ENCODE results near the gene CXCL16. TPM values are rescaled to one million over a fixed set of nuclear protein-coding genes. Genes with fewer than 3 reads are reported as not detected.

Gene CXCL16
- total and polyA plus RNA-seq, 10 of the 15 experiments (the other 5 are each of a cell fraction or from before 2014, with no cell fraction given), result 0.15 to 2.2 (median 0.65) TPM

DNA sequence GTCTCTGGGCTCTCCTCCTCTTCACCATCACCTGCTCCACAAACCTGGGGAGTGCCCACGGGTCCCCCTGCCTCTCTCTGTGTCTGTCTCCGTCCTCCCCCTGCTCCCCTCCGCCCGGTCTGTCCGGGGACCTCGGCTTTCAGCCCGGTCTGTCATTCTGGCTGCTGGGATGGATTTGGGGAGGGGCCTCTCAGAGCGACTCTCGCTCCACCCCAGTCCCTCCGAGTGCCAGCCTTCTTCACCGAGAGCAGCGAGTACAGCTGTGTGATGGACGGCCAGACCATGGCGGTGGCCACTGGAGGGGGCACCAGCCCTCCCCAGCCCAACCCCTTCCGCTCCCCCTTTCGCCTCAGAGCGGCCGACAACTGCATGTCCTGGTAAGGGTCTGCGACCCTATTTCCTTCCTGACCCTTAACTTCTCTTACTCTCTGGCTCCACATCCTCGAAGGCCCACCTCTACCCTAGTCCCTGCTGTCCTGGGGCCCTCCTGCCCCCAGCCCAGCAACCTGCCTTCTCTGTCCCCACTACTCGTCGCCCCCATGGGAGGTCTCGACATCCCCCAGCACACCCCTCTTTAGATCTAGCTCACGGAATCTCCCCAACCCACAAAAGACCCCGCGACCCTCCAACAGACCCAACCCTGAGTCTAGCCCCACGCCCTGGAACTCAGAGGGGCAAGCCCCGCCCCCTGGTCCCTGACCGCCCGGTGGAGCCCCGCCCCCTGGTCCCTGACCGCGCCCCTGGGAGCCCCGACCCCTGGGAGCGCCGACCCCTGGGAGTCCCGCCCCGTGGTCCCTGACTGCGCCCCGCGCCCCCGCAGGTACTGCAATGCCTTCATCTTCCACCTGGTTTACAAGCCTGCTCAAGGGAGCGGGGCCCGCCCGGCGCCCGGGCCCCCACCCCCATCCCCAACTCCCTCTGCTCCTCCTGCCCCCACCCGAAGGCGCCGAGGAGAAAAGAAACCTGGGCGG lies 5.6 kb upstream of the CXCL16 start:
- ChIA-PET POLR2A (no interaction called here), SMC1A (ENCODE audit: uncharacterized antibody, unreplicated experiment) (no interaction called here), RAD21 (ENCODE audit: unreplicated experiment) (no interaction called here), CTCF (no interaction called here)
- Histone ChIP-seq H3K9ac (ENCODE audit: control insufficient read depth, insufficient read depth, low read length) (no peak overlapping the region), H3K27me3 (replicated peaks in 1 of 2; ENCODE audit: control insufficient read depth in 2 of 2, insufficient read depth in 2 of 2, low read length in 1 of 2) (peaks cover 2 to 5% of the 10 kb centered on the region in 2 experiments; a peak in 3 of 4 replicates), H4K20me1 (ENCODE audit: control insufficient read depth, insufficient read depth) (no peaks in the 10 kb centered on the region), H2AFZ (ENCODE audit: control insufficient read depth, low read depth, low read length) (no peak overlapping the region), H3K27ac (ENCODE audit: control insufficient read depth, insufficient read depth) (no peak overlapping the region), H3K79me2 (ENCODE audit: control insufficient read depth, insufficient read depth, low read length) (no peaks in the 10 kb centered on the region), H3K4me1 (ENCODE audit: control insufficient read depth, insufficient read depth, low read length) (peaks cover 4% of the 10 kb centered on the region; the same call in 1 of the 2 replicates), H3K36me3 (ENCODE audit: control insufficient read depth in 2 of 2, insufficient read depth in 2 of 2, low read length in 1 of 2) (no peaks in the 10 kb centered on the region), H3K4me3 (no peak overlapping the region), H3K9me3 (replicated peaks; ENCODE audit: control insufficient read depth, insufficient read depth, low read length) (no peaks in the 10 kb centered on the region), H3K4me2 (ENCODE audit: control insufficient read depth, insufficient read depth) (no peak overlapping the region)
- intact Hi-C loops (cut with micrococcal nuclease; ENCODE audit: unreplicated experiment) (no loop called here), in situ Hi-C loops (cut with MboI) (no loop called here)
- no TSS peak for BruUV-seq (replicated peaks)
- no peak for FAIRE-seq
- 41% methylated on average over 41 of the region's 51 CpGs for WGBS (ENCODE audit: insufficient coverage, insufficient replicate concordance, low lambda C conversion rate, missing lambda C conversion rate)
- no peak for ATAC-seq
- DNase-seq (ENCODE audit: low read depth, low spot score), result no peak
- no peak for TF ChIP-seq CHD2 (IDR thresholded peaks at IDR 0.05; ENCODE audit: borderline replicate concordance, low read depth, low read length)
- no peak for TF ChIP-seq ZZZ3 (IDR thresholded peaks at IDR 0.05; ENCODE audit: control insufficient read depth, insufficient read length, low read depth)
- TF ChIP-seq RAD21 (IDR thresholded peaks at IDR 0.05; ENCODE audit: insufficient read depth, low read depth, low read length), result no peak
- no peak for TF ChIP-seq DPF2 (IDR thresholded peaks at IDR 0.05)
- no peak for TF ChIP-seq BMI1 (IDR thresholded peaks at IDR 0.05; ENCODE audit: borderline replicate concordance)
- no peak for TF ChIP-seq MTA2 (IDR thresholded peaks at IDR 0.05; ENCODE audit: low read depth)
- no peak for TF ChIP-seq LARP7 (IDR thresholded peaks at IDR 0.05)
- no peak for TF ChIP-seq CREM (IDR thresholded peaks at IDR 0.05; ENCODE audit: low read depth)
- TF ChIP-seq CBFB (IDR thresholded peaks at IDR 0.05; ENCODE audit: low read depth), result no peak
- no peak for TF ChIP-seq SUPT20H (IDR thresholded peaks at IDR 0.05; ENCODE audit: borderline replicate concordance, control insufficient read depth, low read depth, low read length)
- no peak for TF ChIP-seq TCF12 (IDR thresholded peaks at IDR 0.05; ENCODE audit: low read depth, low read length)
- no peak for TF ChIP-seq JUND (IDR thresholded peaks at IDR 0.05; ENCODE audit: low read depth, low read length)
- TF ChIP-seq NFYA (IDR thresholded peaks at IDR 0.05; ENCODE audit: borderline replicate concordance, low read depth, low read length), result no peak
- TF ChIP-seq, protein P1, sequence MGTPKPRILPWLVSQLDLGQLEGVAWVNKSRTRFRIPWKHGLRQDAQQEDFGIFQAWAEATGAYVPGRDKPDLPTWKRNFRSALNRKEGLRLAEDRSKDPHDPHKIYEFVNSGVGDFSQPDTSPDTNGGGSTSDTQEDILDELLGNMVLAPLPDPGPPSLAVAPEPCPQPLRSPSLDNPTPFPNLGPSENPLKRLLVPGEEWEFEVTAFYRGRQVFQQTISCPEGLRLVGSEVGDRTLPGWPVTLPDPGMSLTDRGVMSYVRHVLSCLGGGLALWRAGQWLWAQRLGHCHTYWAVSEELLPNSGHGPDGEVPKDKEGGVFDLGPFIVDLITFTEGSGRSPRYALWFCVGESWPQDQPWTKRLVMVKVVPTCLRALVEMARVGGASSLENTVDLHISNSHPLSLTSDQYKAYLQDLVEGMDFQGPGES (IDR thresholded peaks at IDR 0.05), result no peak
- TF ChIP-seq ZNF622 (IDR thresholded peaks at IDR 0.05), result no peak

Measured in GM12878 (cell line).